HepG2 (cell line): Measurements from ENCODE around the gene IP6K1. TPM values are rescaled to one million over a fixed set of nuclear protein-coding genes. Genes with fewer than 3 reads are reported as not detected.

Source experiments
- CREM ChIP-seq, 2 experiments: sonication (generic) in 1 of 2; formaldehyde crosslinking in 1 of 2; IDR thresholded peaks; 2 replicates each; pipeline versions ENCODE4 v1.4.0 to v1.6.1; 2016 to 2020; ENCODE audit warnings: antibody characterized with exemption in 1 of 2, mild to moderate bottlenecking in 1 of 2, missing genetic modification reagents in 1 of 2
- DNMT1 ChIP-seq: sonication (generic); formaldehyde crosslinking; IDR thresholded peaks from 2 replicates; pipeline ENCODE4 v1.5.1; 2020; ENCODE audit warnings: mild to moderate bottlenecking, missing genetic modification reagents
- FOXA1 ChIP-seq, 2 experiments: fragments of 450-650 bp in 1 of 2; sonication (generic) in 1 of 2; formaldehyde crosslinking in 1 of 2; IDR thresholded peaks; 2 replicates each; pipeline versions ENCODE4 v1.4.0 to v1.6.1; 2016 to 2020; ENCODE audit warnings: missing genetic modification reagents in 1 of 2
- FOXK2 ChIP-seq: fragments of 450-650 bp; IDR thresholded peaks from 2 replicates; pipeline ENCODE4 v1.6.1; 2016
- HDAC1 ChIP-seq: sonication (generic); formaldehyde crosslinking; IDR thresholded peaks from 2 replicates; pipeline ENCODE4 v1.5.1; 2020; ENCODE audit warnings: mild to moderate bottlenecking, missing genetic modification reagents
- KLF11 ChIP-seq: IDR thresholded peaks from 2 replicates; pipeline ENCODE4 v1.6.1; 2016; ENCODE audit warnings: missing compliant biosample characterization
- KMT2B ChIP-seq: IDR thresholded peaks from 2 replicates; pipeline ENCODE4 v1.6.1; 2016; ENCODE audit warnings: missing genetic modification reagents, missing compliant biosample characterization
- MXD4 ChIP-seq: IDR thresholded peaks from 2 replicates; pipeline ENCODE4 v1.6.1; 2016; ENCODE audit warnings: mild to moderate bottlenecking, missing biosample characterization, missing genetic modification reagents
- NKX3-1 ChIP-seq: sonication (generic); formaldehyde crosslinking; IDR thresholded peaks from 2 replicates; pipeline ENCODE4 v1.5.0; 2020; ENCODE audit warnings: missing genetic modification reagents
- PITX1 ChIP-seq: sonication (generic); formaldehyde crosslinking; IDR thresholded peaks from 2 replicates; pipeline ENCODE4 v1.5.1; 2020; ENCODE audit warnings: mild to moderate bottlenecking, missing genetic modification reagents
- RNF2 ChIP-seq: fragments of 450-650 bp; conservative IDR thresholded peaks from 2 replicates; pipeline ENCODE4 v1.6.1; 2016; ENCODE audit warnings: low read depth
- SAP130 ChIP-seq: IDR thresholded peaks from 2 replicates; pipeline ENCODE4 v1.6.1; 2016; ENCODE audit warnings: low read depth
- ZMYM4 ChIP-seq: sonication (generic); formaldehyde crosslinking; IDR thresholded peaks from 2 replicates; pipeline ENCODE4 v1.8.1; 2023; ENCODE audit warnings: mild to moderate bottlenecking, missing genetic modification reagents
- ZNF501 ChIP-seq: sonication (generic); formaldehyde crosslinking; IDR thresholded peaks from 2 replicates; pipeline ENCODE4 v1.5.1; 2020; ENCODE audit warnings: mild to moderate bottlenecking, moderate library complexity, missing genetic modification reagents
- ZNF609 ChIP-seq: sonication (generic); formaldehyde crosslinking; IDR thresholded peaks from 2 replicates; pipeline ENCODE4 v1.4.0; 2020; ENCODE audit warnings: mild to moderate bottlenecking, missing genetic modification reagents, borderline replicate concordance
- ZNF615 ChIP-seq: sonication (generic); formaldehyde crosslinking; IDR thresholded peaks from 2 replicates; pipeline ENCODE4 v1.5.0; 2020; ENCODE audit warnings: mild to moderate bottlenecking, missing genetic modification reagents, borderline replicate concordance
- ZNF619 ChIP-seq: sonication (generic); formaldehyde crosslinking; IDR thresholded peaks from 2 replicates; pipeline ENCODE4 v1.4.0; 2020; ENCODE audit warnings: mild to moderate bottlenecking, missing genetic modification reagents
- polyA plus RNA-seq, 8 experiments: library from polyadenylated mRNA; depleted of rRNA in 3 of 8; stranded (reverse) in 7 of 8; unstranded in 1 of 8; fragments of >200 nt; fragmentation: Illumina TruSeq in 4 of 8; extraction: Trizol in 4 of 8; gene quantifications; 2 replicates each; pipeline versions ENCODE4 v1.2.1 to v1.2.3, GENCODE V29; 2011 to 2016; ENCODE audit warnings: low read depth in 4 of 8, missing spikeins in 1 of 8, mixed read lengths in 1 of 8; ENCODE audit not compliant: insufficient read depth in 1 of 8
- total RNA-seq, 5 experiments: library from RNA; depleted of rRNA; stranded (reverse); fragments of >200 nt; fragmentation: Illumina TruSeq; extraction: Trizol; gene quantifications; 2 replicates each; pipeline ENCODE4 v1.2.3, GENCODE V29; 2016; ENCODE audit warnings: low read depth in 1 of 5
- TF ChIP-seq, protein P1 (sequence below): sonication (generic); formaldehyde crosslinking; IDR thresholded peaks from 2 replicates; pipeline ENCODE4 v1.4.0; 2020; ENCODE audit warnings: missing genetic modification reagents
- TF ChIP-seq, protein P2 (sequence below): sonication (generic); formaldehyde crosslinking; IDR thresholded peaks from 2 replicates; pipeline ENCODE4 v1.4.0; 2020; ENCODE audit warnings: missing genetic modification reagents, borderline replicate concordance

The IP6K1 gene
- total and polyA plus RNA-seq, 2 of the 13 experiments (the other 11 are each of a cell fraction or from before 2014, with no cell fraction given), result 17.7 to 29.7 TPM

DNA sequence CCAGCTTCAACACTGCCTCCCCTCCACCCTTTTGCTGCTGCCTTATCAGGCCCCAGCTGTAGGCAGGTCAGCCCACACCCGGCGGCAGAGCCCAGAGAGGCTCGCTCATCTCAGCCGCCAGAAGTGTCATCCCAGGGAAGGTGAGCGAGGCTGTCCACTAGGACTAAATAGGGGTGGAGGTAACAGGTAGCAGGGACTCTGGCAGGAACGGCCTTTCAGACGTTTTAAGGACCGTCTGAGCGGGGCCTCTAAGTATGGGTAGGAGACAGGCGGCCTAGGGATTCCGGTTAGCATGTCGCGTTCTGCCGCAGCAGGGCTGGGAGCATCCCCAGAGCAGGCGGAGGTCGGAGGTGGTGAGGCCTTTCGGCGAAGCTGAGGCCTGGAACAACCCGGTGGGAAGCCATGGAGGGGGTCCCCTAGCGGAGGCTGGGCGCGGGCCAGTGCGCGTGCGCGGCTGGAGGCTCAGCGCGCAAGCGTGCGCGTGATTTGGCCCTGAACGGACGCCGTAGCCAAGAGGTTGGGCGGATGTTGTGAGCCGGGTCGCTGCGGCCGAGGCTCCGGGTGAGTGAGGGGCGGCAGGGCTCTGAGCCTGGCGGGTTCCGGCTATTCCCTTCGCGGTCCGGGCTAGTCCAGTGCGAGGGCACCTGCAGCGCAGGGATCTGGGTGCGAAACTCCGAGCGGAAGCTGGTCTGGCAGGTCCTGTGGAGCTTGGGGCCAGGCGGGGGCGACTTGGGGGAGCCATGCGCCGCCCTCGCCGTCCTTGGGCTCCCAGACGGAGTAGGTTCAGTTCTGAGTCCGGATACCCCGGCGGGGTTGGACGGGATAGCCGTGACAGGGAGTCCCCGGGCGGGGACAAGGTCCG lies 97.1 kb downstream of the IP6K1 start, which contains the start of the genes MST1 and RNF123 (continued):
- peak; percentile 63 for TF ChIP-seq ZMYM4
- TF ChIP-seq CREM (IDR thresholded peaks at IDR 0.05), result 0 out of 2 replicates have a peak, but pooled peaks have one; percentile 34
- TF ChIP-seq CREM (CRISPR knock-in tag; IDR thresholded peaks at IDR 0.05), result no peak
- TF ChIP-seq, protein P1, sequence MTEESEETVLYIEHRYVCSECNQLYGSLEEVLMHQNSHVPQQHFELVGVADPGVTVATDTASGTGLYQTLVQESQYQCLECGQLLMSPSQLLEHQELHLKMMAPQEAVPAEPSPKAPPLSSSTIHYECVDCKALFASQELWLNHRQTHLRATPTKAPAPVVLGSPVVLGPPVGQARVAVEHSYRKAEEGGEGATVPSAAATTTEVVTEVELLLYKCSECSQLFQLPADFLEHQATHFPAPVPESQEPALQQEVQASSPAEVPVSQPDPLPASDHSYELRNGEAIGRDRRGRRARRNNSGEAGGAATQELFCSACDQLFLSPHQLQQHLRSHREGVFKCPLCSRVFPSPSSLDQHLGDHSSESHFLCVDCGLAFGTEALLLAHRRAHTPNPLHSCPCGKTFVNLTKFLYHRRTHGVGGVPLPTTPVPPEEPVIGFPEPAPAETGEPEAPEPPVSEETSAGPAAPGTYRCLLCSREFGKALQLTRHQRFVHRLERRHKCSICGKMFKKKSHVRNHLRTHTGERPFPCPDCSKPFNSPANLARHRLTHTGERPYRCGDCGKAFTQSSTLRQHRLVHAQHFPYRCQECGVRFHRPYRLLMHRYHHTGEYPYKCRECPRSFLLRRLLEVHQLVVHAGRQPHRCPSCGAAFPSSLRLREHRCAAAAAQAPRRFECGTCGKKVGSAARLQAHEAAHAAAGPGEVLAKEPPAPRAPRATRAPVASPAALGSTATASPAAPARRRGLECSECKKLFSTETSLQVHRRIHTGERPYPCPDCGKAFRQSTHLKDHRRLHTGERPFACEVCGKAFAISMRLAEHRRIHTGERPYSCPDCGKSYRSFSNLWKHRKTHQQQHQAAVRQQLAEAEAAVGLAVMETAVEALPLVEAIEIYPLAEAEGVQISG (CRISPR knock-in tag), result peak; percentile 87
- TF ChIP-seq NKX3-1 (CRISPR knock-in tag), result 0 out of 2 replicates have a peak, but pooled peaks have one; percentile 11
- TF ChIP-seq ZNF609 (CRISPR knock-in tag), result peak; percentile 62; the same call in 1 of the 2 replicates
- peak; percentile 51; the same call in 1 of the 2 replicates for TF ChIP-seq FOXK2
- TF ChIP-seq ZNF619 (CRISPR knock-in tag), result peak; percentile 71; the same call in 1 of the 2 replicates
- peak; percentile 66; the same call in 1 of the 2 replicates for TF ChIP-seq MXD4
- TF ChIP-seq HDAC1, result peak; percentile 98
- peak; percentile 77; the same call in 1 of the 2 replicates for TF ChIP-seq KLF11 (CRISPR knock-in tag)
- TF ChIP-seq RNF2, result no peak
- peak; percentile 89 for TF ChIP-seq KMT2B
- TF ChIP-seq PITX1, result peak; percentile 71
- TF ChIP-seq FOXA1 (IDR thresholded peaks at IDR 0.05), result no peak
- peak; percentile 32; the same call in 1 of the 2 replicates for TF ChIP-seq FOXA1 (CRISPR knock-in tag; IDR thresholded peaks at IDR 0.05)
- no peak for TF ChIP-seq ZNF615 (CRISPR knock-in tag)
- TF ChIP-seq, protein P2, sequence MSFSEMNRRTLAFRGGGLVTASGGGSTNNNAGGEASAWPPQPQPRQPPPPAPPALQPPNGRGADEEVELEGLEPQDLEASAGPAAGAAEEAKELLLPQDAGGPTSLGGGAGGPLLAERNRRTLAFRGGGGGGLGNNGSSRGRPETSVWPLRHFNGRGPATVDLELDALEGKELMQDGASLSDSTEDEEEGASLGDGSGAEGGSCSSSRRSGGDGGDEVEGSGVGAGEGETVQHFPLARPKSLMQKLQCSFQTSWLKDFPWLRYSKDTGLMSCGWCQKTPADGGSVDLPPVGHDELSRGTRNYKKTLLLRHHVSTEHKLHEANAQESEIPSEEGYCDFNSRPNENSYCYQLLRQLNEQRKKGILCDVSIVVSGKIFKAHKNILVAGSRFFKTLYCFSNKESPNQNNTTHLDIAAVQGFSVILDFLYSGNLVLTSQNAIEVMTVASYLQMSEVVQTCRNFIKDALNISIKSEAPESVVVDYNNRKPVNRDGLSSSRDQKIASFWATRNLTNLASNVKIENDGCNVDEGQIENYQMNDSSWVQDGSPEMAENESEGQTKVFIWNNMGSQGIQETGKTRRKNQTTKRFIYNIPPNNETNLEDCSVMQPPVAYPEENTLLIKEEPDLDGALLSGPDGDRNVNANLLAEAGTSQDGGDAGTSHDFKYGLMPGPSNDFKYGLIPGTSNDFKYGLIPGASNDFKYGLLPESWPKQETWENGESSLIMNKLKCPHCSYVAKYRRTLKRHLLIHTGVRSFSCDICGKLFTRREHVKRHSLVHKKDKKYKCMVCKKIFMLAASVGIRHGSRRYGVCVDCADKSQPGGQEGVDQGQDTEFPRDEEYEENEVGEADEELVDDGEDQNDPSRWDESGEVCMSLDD, result no peak
- TF ChIP-seq DNMT1, result peak; percentile 73; the same call in 1 of the 2 replicates
- peak; percentile 77; the same call in 1 of the 2 replicates for TF ChIP-seq ZNF501 (CRISPR knock-in tag)
- peak; percentile 96 for TF ChIP-seq SAP130 (CRISPR knock-in tag)
